Neural cell (in vitro differentiated cells): ENCODE measurements around the gene DMXL1.

Experiments used
- EP300 ChIP-seq: fragments of 450-650 bp; conservative IDR thresholded peaks from 2 replicates; pipeline ENCODE4 v1.6.1; 2014; ENCODE audit warnings: antibody characterized with exemption, mild to moderate bottlenecking, moderate library complexity; ENCODE audit not compliant: poor library complexity, severe bottlenecking
- EZH2 ChIP-seq: fragments of 200-600, 300-800 bp; shearing (Covaris generic), sonication (generic); IDR thresholded peaks from 2 replicates; pipeline ENCODE4 v1.6.1; 2014; ENCODE audit warnings: antibody characterized with exemption, low read length, borderline replicate concordance, mild to moderate bottlenecking; ENCODE audit not compliant: insufficient read depth, poor library complexity, severe bottlenecking
- MXI1 ChIP-seq: fragments of 450-650 bp; conservative IDR thresholded peaks from 2 replicates; pipeline ENCODE4 v1.6.1; 2014; ENCODE audit warnings: antibody characterized with exemption, mild to moderate bottlenecking; ENCODE audit not compliant: poor library complexity, severe bottlenecking
- TAF1 ChIP-seq: IDR thresholded peaks from 2 replicates; pipeline ENCODE4 v1.6.1; 2012; ENCODE audit warnings: low read depth
- TF ChIP-seq, protein P1 (sequence below): fragments of 450-650 bp; IDR thresholded peaks from 2 replicates; pipeline ENCODE4 v1.5.1; 2014; ENCODE audit warnings: antibody characterized with exemption, mild to moderate bottlenecking, moderate library complexity; ENCODE audit not compliant: poor library complexity, severe bottlenecking
- TF ChIP-seq, protein P2 (sequence below): IDR thresholded peaks from 2 replicates; pipeline ENCODE4 v1.6.1; 2012; ENCODE audit warnings: borderline replicate concordance

DNA sequence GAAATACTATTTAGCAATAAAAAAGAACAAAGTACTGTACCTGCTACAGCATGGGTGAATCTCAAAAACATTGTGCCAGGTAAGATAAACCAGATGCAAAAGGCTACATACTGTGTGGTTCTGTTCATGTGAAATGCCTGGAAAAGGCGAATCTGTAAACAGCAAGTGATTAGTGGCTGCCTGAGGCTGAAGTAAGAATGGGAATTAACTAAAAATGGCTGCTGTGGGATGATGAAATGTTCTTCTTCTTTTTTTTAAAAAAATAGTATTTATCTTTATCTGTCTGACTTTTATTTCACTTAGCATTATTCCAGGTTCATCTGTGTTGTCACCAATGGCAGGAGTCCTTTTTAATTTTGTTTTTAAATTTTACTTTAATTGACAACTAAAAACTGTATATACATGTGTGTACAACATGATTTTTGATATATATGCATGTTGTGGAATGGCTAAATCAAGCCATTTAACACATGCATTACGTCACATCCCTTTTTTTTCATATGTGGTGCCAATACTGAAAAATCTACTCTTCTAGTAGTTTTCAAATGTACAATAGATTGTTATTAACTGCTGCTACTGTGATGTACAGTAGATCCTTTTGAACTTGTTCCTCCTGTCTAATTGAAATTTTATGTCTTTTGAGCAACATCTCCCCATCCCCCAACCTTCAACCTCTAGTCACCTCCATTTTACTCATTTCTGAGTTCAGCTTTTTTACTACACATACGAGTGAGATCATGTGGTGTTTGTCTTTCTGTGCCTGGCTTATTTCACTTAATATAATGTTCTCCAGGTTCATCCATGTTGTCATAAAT, 222.0 kb downstream of the DMXL1 start:
- TF ChIP-seq, protein P1, sequence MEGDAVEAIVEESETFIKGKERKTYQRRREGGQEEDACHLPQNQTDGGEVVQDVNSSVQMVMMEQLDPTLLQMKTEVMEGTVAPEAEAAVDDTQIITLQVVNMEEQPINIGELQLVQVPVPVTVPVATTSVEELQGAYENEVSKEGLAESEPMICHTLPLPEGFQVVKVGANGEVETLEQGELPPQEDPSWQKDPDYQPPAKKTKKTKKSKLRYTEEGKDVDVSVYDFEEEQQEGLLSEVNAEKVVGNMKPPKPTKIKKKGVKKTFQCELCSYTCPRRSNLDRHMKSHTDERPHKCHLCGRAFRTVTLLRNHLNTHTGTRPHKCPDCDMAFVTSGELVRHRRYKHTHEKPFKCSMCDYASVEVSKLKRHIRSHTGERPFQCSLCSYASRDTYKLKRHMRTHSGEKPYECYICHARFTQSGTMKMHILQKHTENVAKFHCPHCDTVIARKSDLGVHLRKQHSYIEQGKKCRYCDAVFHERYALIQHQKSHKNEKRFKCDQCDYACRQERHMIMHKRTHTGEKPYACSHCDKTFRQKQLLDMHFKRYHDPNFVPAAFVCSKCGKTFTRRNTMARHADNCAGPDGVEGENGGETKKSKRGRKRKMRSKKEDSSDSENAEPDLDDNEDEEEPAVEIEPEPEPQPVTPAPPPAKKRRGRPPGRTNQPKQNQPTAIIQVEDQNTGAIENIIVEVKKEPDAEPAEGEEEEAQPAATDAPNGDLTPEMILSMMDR: no peak
- no peak for TF ChIP-seq MXI1
- no peak for TF ChIP-seq EP300
- TF ChIP-seq TAF1: no peak
- no peak for TF ChIP-seq EZH2
- TF ChIP-seq, protein P2, sequence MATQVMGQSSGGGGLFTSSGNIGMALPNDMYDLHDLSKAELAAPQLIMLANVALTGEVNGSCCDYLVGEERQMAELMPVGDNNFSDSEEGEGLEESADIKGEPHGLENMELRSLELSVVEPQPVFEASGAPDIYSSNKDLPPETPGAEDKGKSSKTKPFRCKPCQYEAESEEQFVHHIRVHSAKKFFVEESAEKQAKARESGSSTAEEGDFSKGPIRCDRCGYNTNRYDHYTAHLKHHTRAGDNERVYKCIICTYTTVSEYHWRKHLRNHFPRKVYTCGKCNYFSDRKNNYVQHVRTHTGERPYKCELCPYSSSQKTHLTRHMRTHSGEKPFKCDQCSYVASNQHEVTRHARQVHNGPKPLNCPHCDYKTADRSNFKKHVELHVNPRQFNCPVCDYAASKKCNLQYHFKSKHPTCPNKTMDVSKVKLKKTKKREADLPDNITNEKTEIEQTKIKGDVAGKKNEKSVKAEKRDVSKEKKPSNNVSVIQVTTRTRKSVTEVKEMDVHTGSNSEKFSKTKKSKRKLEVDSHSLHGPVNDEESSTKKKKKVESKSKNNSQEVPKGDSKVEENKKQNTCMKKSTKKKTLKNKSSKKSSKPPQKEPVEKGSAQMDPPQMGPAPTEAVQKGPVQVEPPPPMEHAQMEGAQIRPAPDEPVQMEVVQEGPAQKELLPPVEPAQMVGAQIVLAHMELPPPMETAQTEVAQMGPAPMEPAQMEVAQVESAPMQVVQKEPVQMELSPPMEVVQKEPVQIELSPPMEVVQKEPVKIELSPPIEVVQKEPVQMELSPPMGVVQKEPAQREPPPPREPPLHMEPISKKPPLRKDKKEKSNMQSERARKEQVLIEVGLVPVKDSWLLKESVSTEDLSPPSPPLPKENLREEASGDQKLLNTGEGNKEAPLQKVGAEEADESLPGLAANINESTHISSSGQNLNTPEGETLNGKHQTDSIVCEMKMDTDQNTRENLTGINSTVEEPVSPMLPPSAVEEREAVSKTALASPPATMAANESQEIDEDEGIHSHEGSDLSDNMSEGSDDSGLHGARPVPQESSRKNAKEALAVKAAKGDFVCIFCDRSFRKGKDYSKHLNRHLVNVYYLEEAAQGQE: no peak
